Choroid plexus epithelial cell (primary cell): Measurements from ENCODE around the gene PIP4K2A.
A peak's percentile ranks its signal among the peaks of the same experiment; 100 is the strongest.

Experiments used
- DNase-seq: peaks from one replicate; pipeline ENCODE4 v3.0.0-alpha.2; 2010; ENCODE audit warnings: low read depth
- H3K4me3 ChIP-seq: 2 replicates; pipeline ENCODE4 v1.5.1; 2011; ENCODE audit warnings: low read depth, mild to moderate bottlenecking, control low read depth, low read length, moderate library complexity
- CTCF ChIP-seq: conservative IDR thresholded peaks from 2 replicates; pipeline ENCODE4 v1.5.1; 2011; ENCODE audit warnings: low read depth, mild to moderate bottlenecking, control low read depth, inconsistent platforms, low read length, moderate library complexity

Gene PIP4K2A

GRCh38 chr10:22554461-22555182 is 159.8 kb downstream of the PIP4K2A start:
- DNase-seq = peak; percentile 91
- peak; percentile 4 for TF ChIP-seq CTCF
- H3K4me3 ChIP-seq = peak overlapping the region; percentile 43

GRCh38 chr10:22553452-22553995 is 160.9 kb downstream of the PIP4K2A start:
- no peak overlapping the region for H3K4me3 ChIP-seq
- TF ChIP-seq CTCF = no peak
- no peak for DNase-seq

- no peak overlapping the region for H3K4me3 ChIP-seq
- TF ChIP-seq CTCF = no peak
- DNase-seq = peak; percentile 62
Measured at GRCh38 chr10:22552888-22553378, 161.4 kb downstream of the PIP4K2A start.

GRCh38 chr10:22551681-22552365 is 162.6 kb downstream of the PIP4K2A start:
- DNase-seq = no peak
- no peak overlapping the region for H3K4me3 ChIP-seq
- TF ChIP-seq CTCF = no peak

DNA sequence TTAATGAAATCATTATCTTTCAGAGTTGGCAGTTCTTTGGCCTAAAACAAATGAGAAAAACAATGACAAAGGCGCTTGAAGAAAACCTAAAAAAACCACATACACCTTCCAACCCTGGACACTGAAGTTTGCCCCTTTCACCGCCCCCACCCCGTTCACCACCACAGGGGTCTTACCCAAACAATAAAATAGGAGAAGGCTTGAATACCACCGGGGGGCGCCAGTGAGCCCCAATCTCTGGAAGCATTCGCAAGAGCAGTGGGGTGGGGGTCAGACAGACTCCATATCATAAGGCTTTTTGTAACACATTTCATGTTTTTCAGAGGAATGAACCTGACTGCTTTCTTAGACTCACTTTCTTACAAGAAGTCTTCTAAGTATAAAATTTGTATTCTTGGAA is 163.6 kb downstream of the PIP4K2A start:
- no peak overlapping the region for H3K4me3 ChIP-seq
- peak; percentile 46 for DNase-seq
- TF ChIP-seq CTCF = peak; percentile 72

- no peak for TF ChIP-seq CTCF
- no peak for DNase-seq
- H3K4me3 ChIP-seq = no peak overlapping the region
Measured at GRCh38 chr10:22548344-22548743, 166.0 kb downstream of the PIP4K2A start.
